ENCODE measurements around the gene GDPD2. TPM values are rescaled to one million over a fixed set of nuclear protein-coding genes. Genes with fewer than 3 reads are reported as not detected.

Gene GDPD2
- total RNA-seq, 4 donors from 2014 or later: not detected

GRCh38 chrX:70439016-70439415, 15.9 kb downstream of the GDPD2 start:
- Histone ChIP-seq H3K27me3 (peaks cover 0 to 6% (median 5%) of the 10 kb centered on the region in 3 donors), H3K36me3 (no peaks in the 10 kb centered on the region), H3K9me3 (no peaks in the 10 kb centered on the region), H3K4me3 (no peak overlapping the region), H3K27ac (no peak overlapping the region), H3K4me1 (peaks cover 0 to 8% of the 10 kb centered on the region in 2 donors)
- DNase-seq: no peak
- in situ Hi-C loops (cut with MboI; ENCODE audit: low sequenced_read_pairs in 4 of 4) (loop anchor here in 3 of 4 donors (25.0 kb wide), 1 partner anchor 302 kb away; the partner anchor contains the start of gene IGBP1 (in 3 of the 3)), intact Hi-C loops (cut with DNase I; ENCODE audit: low total_unique reads) (no loop called here)
- ATAC-seq: no peak
- no peak for TF ChIP-seq POLR2A (IDR thresholded peaks at IDR 0.05)
- TF ChIP-seq CTCF (IDR thresholded peaks at IDR 0.05 in 4 of 5, conservative IDR thresholded peaks at IDR 0.05 in 1 of 5): no peak

- no peak overlapping the region for H3K4me3 ChIP-seq
- H3K27ac ChIP-seq: no peak overlapping the region
- ATAC-seq: no peak
- TF ChIP-seq CTCF (IDR thresholded peaks at IDR 0.05 in 4 of 5, conservative IDR thresholded peaks at IDR 0.05 in 1 of 5): no peak
- no peak for TF ChIP-seq POLR2A (IDR thresholded peaks at IDR 0.05)
- no peaks in the 10 kb centered on the region for H3K4me1 ChIP-seq
- no peak for DNase-seq
- intact Hi-C loops (cut with DNase I; ENCODE audit: low total_unique reads): no loop called here
- no peaks in the 10 kb centered on the region for H3K36me3 ChIP-seq
- in situ Hi-C loops (cut with MboI; ENCODE audit: low sequenced_read_pairs in 4 of 4): loop anchor here in 3 of 4 donors (25.0 kb wide), 1 partner anchor 305 kb away; the partner anchor contains the start of gene IGBP1 (in 3 of the 3)
- H3K27me3 ChIP-seq: peaks cover 0 to 17% (median 10%) of the 10 kb centered on the region in 3 donors
- no peaks in the 10 kb centered on the region for H3K9me3 ChIP-seq
These were observed 19.1 kb downstream of the GDPD2 start for GRCh38 chrX:70442224-70442623.

GRCh38 chrX:70444326-70444945, 21.3 kb downstream of the GDPD2 start, which contains the start of gene DLG3:
TSS of gene DLG3 (plus strand) at chrX:70444835. CDS start at chrX:70445202, 367 bp downstream.
- ATAC-seq: no peak
- in situ Hi-C loops (cut with MboI; ENCODE audit: low sequenced_read_pairs in 4 of 4): loop anchor here in 3 of 4 donors (25.0 kb wide), 1 partner anchor 307 kb away; the partner anchor contains the start of gene IGBP1 (in 3 of the 3)

GRCh38 chrX:70444946-70445656, 22.0 kb downstream of the GDPD2 start:
- TF ChIP-seq POLR2A (IDR thresholded peaks at IDR 0.05) (no peak), CTCF (IDR thresholded peaks at IDR 0.05 in 4 of 5, conservative IDR thresholded peaks at IDR 0.05 in 1 of 5) (no peak)
- no peak for ATAC-seq
- Histone ChIP-seq H3K9me3 (no peaks in the 10 kb centered on the region), H3K27me3 (peaks cover 0 to 17% (median 10%) of the 10 kb centered on the region in 3 donors), H3K4me3 (peak overlapping the region in 2 of 4 donors; percentile 27), H3K4me1 (no peaks in the 10 kb centered on the region), H3K36me3 (no peaks in the 10 kb centered on the region), H3K27ac (no peak overlapping the region)
- in situ Hi-C loops (cut with MboI; ENCODE audit: low sequenced_read_pairs in 4 of 4): loop anchor here in 3 of 4 donors (25.0 kb wide), 1 partner anchor 308 kb away; the partner anchor contains the start of gene IGBP1 (in 3 of the 3)
- no peak for DNase-seq
- intact Hi-C loops (cut with DNase I; ENCODE audit: low total_unique reads): no loop called here

More at GRCh38 chrX:70444326-70444945, 21.3 kb downstream of the GDPD2 start, which contains the start of gene DLG3:
- no peaks in the 10 kb centered on the region for H3K4me1 ChIP-seq
- H3K36me3 ChIP-seq: no peaks in the 10 kb centered on the region
- DNase-seq: no peak
- peaks cover 0 to 17% (median 10%) of the 10 kb centered on the region in 3 donors for H3K27me3 ChIP-seq
- intact Hi-C loops (cut with DNase I; ENCODE audit: low total_unique reads): no loop called here
- no peaks in the 10 kb centered on the region for H3K9me3 ChIP-seq
- H3K4me3 ChIP-seq: peak within 1 kb of the TSS in 2 of 4 donors; percentile 27
- H3K27ac ChIP-seq: no peak within 1 kb of the TSS
- no peak for TF ChIP-seq POLR2A (IDR thresholded peaks at IDR 0.05)
- no peak for TF ChIP-seq CTCF (IDR thresholded peaks at IDR 0.05 in 4 of 5, conservative IDR thresholded peaks at IDR 0.05 in 1 of 5)

Data from gastrocnemius medialis (tissue), 4 donors.